ENCODE results near the gene DESI2.

DNA sequence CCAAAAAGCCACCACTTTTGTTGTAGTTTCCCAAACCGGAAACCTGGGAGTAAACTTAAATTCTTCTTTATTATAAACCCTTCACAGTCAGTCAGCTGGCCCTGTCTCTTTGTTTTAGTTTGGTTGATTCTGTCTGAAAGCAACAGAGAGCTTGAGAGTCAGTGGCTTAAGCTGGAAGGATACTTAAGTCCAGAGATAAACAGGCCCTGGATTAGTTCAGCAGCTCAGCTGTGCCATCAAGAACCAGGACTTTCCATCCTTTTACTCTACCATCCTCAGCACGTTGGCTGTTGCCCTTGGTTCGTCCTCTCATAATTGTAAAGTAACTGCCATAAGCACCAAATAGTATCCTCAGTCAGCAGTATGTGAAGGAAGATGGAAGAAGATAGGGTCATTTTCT is 4.5 kb downstream of the DESI2 start:
- TF ChIP-seq POLR2A (IDR thresholded peaks at IDR 0.05; ENCODE audit: low read length) (no peak), GATA1 (IDR thresholded peaks at IDR 0.05; ENCODE audit: low read depth, low read length) (no peak)

All from erythroblast (primary cell).